ENCODE results near the gene MACROD2.

DNA sequence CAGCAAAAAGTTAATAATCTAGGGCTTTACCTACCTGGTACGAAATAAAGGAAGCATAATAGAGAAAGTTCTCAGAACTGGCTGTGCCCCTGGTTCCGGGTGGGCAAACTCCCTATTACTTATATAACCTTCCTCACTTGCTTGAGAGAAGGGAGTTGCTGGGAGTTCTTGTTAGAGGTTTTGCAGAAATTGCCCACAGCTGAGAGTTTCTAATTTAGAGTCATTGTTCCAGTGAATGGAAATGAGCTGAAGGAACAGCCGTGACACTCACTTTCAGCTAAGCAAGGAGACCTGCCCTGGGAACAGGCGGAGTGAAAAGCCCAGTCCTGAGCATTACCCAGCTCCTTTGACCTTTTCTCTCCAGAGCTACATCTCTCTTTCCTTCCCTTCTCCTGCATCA is 936.7 kb downstream of the MACROD2 start:
- no peak for TF ChIP-seq POLR2AphosphoS5 (IDR thresholded peaks at IDR 0.05)
- TF ChIP-seq EP300 (IDR thresholded peaks at IDR 0.05): no peak
- no peak for TF ChIP-seq CTCF (IDR thresholded peaks at IDR 0.05)
- TF ChIP-seq POLR2A (IDR thresholded peaks at IDR 0.05): no peak

All from suprapubic skin (tissue), 4 donors.